SJCRH30 (cell line): ENCODE measurements around the gene CEACAM19. TPM values are rescaled to one million over a fixed set of nuclear protein-coding genes. Genes with fewer than 3 reads are reported as not detected.

Experiments
- DNase-seq, 2 experiments: peaks; one replicate each; pipeline ENCODE4 v3.0.0-alpha.2; 2015 to 2020
- H3K27ac ChIP-seq: fragments of 250-450 bp; sonication (Bioruptor Pico); 2 replicates; pipeline ENCODE4 v1.5.1; 2020; ENCODE audit warnings: mild to moderate bottlenecking, moderate library complexity
- H3K27me3 ChIP-seq: fragments of 250-450 bp; sonication (Bioruptor Pico); 2 replicates; pipeline ENCODE4 v1.5.1; 2020; ENCODE audit warnings: mild to moderate bottlenecking, moderate library complexity
- H3K36me3 ChIP-seq: fragments of 250-450 bp; sonication (Bioruptor Pico); 2 replicates; pipeline ENCODE4 v1.5.1; 2020; ENCODE audit warnings: mild to moderate bottlenecking, moderate library complexity
- H3K4me1 ChIP-seq: fragments of 250-450 bp; sonication (Bioruptor Pico); 2 replicates; pipeline ENCODE4 v1.5.1; 2020; ENCODE audit warnings: mild to moderate bottlenecking, moderate library complexity
- H3K4me3 ChIP-seq: fragments of 250-450 bp; sonication (Bioruptor Pico); 2 replicates; pipeline ENCODE4 v1.5.1; 2020; ENCODE audit warnings: mild to moderate bottlenecking, moderate library complexity
- H3K9me3 ChIP-seq: fragments of 250-450 bp; sonication (Bioruptor Pico); replicated peaks from 2 replicates; pipeline ENCODE4 v1.5.1; 2020; ENCODE audit warnings: mild to moderate bottlenecking, moderate library complexity
- total RNA-seq: library from RNA; depleted of rRNA; stranded (reverse); fragments of >200 nt; shearing (Covaris generic); gene quantifications from 2 replicates; pipeline ENCODE4 v1.2.3, GENCODE V29; 2014; rRNA removed

The CEACAM19 gene
- total RNA-seq, 1 experiment from 2014 or later = 2.5 TPM

- Histone ChIP-seq H3K4me1 (peaks cover 7% of the 10 kb centered on the region; the same call in 1 of the 2 replicates), H3K36me3 (no peaks in the 10 kb centered on the region), H3K4me3 (no peak overlapping the region), H3K9me3 (no peaks in the 10 kb centered on the region), H3K27ac (no peak overlapping the region), H3K27me3 (no peaks in the 10 kb centered on the region)
- DNase-seq = no peak
Observed at GRCh38 chr19:44725251-44725650, 54.0 kb downstream of the CEACAM19 start.

DNA sequence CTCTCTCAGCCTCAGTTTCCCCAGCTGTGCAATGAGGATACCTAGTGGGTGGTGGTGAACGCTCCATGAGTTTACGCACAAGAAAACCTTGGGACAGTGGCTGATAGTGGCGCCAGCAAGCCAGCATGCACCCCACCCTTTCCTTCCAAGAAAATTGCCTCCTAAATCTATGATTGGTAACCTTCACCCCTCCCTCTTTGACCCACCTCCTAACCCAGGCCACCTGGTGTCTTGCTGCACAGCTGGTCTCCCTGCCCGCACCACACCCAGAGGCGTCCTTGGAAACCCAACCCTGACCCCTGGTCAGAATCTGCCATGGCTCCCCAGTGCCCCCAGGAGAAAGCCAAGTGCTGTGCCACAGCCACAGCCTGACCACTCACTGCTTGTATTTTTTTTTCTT lies 54.4 kb downstream of the CEACAM19 start:
- no peak for DNase-seq
- no peak overlapping the region for H3K4me3 ChIP-seq
- no peak overlapping the region for H3K27ac ChIP-seq
- H3K27me3 ChIP-seq = no peaks in the 10 kb centered on the region
- H3K4me1 ChIP-seq = peaks cover 7% of the 10 kb centered on the region; the same call in 1 of the 2 replicates
- no peaks in the 10 kb centered on the region for H3K36me3 ChIP-seq
- no peaks in the 10 kb centered on the region for H3K9me3 ChIP-seq

DNA sequence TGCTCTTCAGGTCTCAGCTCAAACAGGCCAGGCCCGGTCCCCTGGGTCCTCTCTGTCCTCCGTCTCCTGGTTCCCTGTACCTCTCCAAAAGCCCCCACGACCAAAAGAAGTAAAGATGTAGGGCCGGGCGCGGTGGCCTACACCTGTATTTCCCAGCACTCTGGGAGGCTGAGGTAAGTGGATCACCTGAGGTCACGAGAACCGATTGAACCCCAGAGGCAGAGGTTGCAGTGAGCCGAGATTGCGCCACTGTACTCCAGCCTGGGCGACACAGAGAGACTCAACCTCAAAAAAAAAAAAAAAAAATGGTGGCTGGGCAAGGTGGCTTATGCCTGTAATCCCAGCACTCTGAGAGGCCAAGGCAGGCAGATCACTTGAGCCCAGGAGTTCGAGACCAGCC lies 55.2 kb downstream of the CEACAM19 start:
- no peak overlapping the region for H3K4me3 ChIP-seq
- no peaks in the 10 kb centered on the region for H3K27me3 ChIP-seq
- H3K4me1 ChIP-seq = peaks cover 3% of the 10 kb centered on the region; the same call in 1 of the 2 replicates
- H3K36me3 ChIP-seq = no peaks in the 10 kb centered on the region
- DNase-seq = no peak
- H3K9me3 ChIP-seq = no peaks in the 10 kb centered on the region
- H3K27ac ChIP-seq = no peak overlapping the region

DNA sequence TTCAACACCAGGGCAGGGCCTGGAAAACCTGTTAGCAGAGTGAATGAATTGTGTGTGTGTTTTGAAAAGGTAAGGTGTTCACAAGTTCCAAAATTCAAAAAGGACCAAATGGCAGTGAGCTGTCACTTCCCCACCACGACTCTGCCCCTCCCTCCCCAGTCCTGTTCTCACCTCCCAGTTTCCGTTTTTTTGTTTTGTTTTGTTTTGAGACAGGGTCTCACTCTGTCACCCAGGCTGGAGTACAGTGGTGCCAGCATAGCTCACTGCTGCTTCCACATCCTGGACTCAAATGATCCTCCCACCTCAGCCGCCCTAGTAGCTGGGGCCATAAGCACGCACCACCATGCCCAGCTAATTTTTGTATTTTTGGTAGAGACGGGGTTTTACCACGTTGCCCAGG lies 56.9 kb downstream of the CEACAM19 start:
- no peak overlapping the region for H3K4me3 ChIP-seq
- no peaks in the 10 kb centered on the region for H3K9me3 ChIP-seq
- no peak for DNase-seq
- no peak overlapping the region for H3K27ac ChIP-seq
- H3K4me1 ChIP-seq = peaks cover 3% of the 10 kb centered on the region; the same call in 1 of the 2 replicates
- H3K36me3 ChIP-seq = no peaks in the 10 kb centered on the region
- H3K27me3 ChIP-seq = peaks cover 3% of the 10 kb centered on the region; the same call in 1 of the 2 replicates

DNA sequence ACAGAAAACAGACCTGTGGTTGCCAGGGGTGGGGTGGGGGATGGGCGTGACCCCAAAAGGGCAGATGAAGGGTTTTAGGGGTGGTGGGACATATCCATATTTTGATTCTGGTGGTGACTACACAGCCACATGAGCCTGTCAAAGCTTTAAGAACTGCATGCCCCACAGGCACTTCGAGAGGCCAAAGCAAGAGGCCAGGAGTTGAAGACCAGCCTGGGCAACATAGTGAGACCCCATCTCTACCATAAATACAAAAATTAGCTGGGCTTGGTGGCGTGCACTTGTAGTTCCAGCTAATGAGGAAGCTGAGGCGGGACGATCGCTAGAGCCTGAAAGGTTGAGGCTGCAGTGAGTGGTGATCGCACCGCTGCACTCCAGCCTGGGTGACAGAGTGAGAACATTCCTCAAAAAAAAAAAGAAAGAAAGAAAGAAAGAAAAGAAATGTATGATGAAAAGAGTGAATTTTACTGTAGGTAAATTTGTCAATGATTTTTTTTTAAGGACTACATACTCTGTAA lies 58.3 kb downstream of the CEACAM19 start:
- no peak overlapping the region for H3K4me3 ChIP-seq
- H3K4me1 ChIP-seq = no peaks in the 10 kb centered on the region
- peaks cover 3% of the 10 kb centered on the region; the same call in 1 of the 2 replicates for H3K27me3 ChIP-seq
- H3K9me3 ChIP-seq = no peaks in the 10 kb centered on the region; the same call in 1 of the 2 replicates
- DNase-seq = no peak
- H3K36me3 ChIP-seq = no peaks in the 10 kb centered on the region
- no peak overlapping the region for H3K27ac ChIP-seq

GRCh38 chr19:44731081-44731480 lies 59.8 kb downstream of the CEACAM19 start:
- no peaks in the 10 kb centered on the region for H3K36me3 ChIP-seq
- peaks cover 3% of the 10 kb centered on the region; the same call in 1 of the 2 replicates for H3K27me3 ChIP-seq
- no peaks in the 10 kb centered on the region for H3K4me1 ChIP-seq
- no peak overlapping the region for H3K4me3 ChIP-seq
- no peak overlapping the region for H3K27ac ChIP-seq
- no peak for DNase-seq
- H3K9me3 ChIP-seq = no peaks in the 10 kb centered on the region; the same call in 1 of the 2 replicates

GRCh38 chr19:44731622-44732021 lies 60.3 kb downstream of the CEACAM19 start:
- DNase-seq = no peak
- Histone ChIP-seq H3K4me1 (no peaks in the 10 kb centered on the region), H3K4me3 (no peak overlapping the region), H3K27ac (no peak overlapping the region), H3K36me3 (no peaks in the 10 kb centered on the region), H3K27me3 (peaks cover 3% of the 10 kb centered on the region; the same call in 1 of the 2 replicates), H3K9me3 (no peaks in the 10 kb centered on the region; the same call in 1 of the 2 replicates)

GRCh38 chr19:44732235-44733014 lies 61.1 kb downstream of the CEACAM19 start:
- H3K9me3 ChIP-seq = no peaks in the 10 kb centered on the region; the same call in 1 of the 2 replicates
- H3K36me3 ChIP-seq = no peaks in the 10 kb centered on the region
- H3K27me3 ChIP-seq = peaks cover 3% of the 10 kb centered on the region; the same call in 1 of the 2 replicates
- no peak for DNase-seq
- H3K4me1 ChIP-seq = no peaks in the 10 kb centered on the region
- H3K27ac ChIP-seq = no peak overlapping the region
- no peak overlapping the region for H3K4me3 ChIP-seq

Other genes with a start within 250 kb of the CEACAM19 start
- not detected in 2 replicates for gene ZNF229, start 223.0 kb upstream of the CEACAM19 start, total RNA-seq
- 12.3 and 13.9 TPM in 2 replicates for gene ZNF180, start 171.0 kb upstream of the CEACAM19 start, total RNA-seq
- not detected in 2 replicates for gene CEACAM20, start 141.8 kb upstream of the CEACAM19 start, total RNA-seq
- not detected in 2 replicates for gene IGSF23, start 57.9 kb upstream of the CEACAM19 start, total RNA-seq
- gene PVR, start 27.6 kb upstream of the CEACAM19 start, total RNA-seq = 42.2 and 45.4 TPM in 2 replicates
- 0.18 and 0.73 TPM in 2 replicates for gene CEACAM16, start 27.7 kb downstream of the CEACAM19 start, total RNA-seq
- gene BCL3, start 77.2 kb downstream of the CEACAM19 start, total RNA-seq = 7.3 and 10.0 TPM in 2 replicates
- not detected in 2 replicates for gene CBLC, start 106.4 kb downstream of the CEACAM19 start, total RNA-seq
- 15.5 and 15.9 TPM in 2 replicates for gene BCAM, start 137.6 kb downstream of the CEACAM19 start, total RNA-seq
- 46.0 and 50.2 TPM in 2 replicates for gene NECTIN2, start 174.8 kb downstream of the CEACAM19 start, total RNA-seq
- 104 and 110 TPM in 2 replicates for gene TOMM40, start 219.8 kb downstream of the CEACAM19 start, total RNA-seq
- gene APOE, start 234.3 kb downstream of the CEACAM19 start, total RNA-seq = 4.5 and 6.5 TPM in 2 replicates
- 18.3 and 22.9 TPM in 2 replicates for gene APOC1, start 243.1 kb downstream of the CEACAM19 start, total RNA-seq